ENCODE results near the gene ECM2.

DNA sequence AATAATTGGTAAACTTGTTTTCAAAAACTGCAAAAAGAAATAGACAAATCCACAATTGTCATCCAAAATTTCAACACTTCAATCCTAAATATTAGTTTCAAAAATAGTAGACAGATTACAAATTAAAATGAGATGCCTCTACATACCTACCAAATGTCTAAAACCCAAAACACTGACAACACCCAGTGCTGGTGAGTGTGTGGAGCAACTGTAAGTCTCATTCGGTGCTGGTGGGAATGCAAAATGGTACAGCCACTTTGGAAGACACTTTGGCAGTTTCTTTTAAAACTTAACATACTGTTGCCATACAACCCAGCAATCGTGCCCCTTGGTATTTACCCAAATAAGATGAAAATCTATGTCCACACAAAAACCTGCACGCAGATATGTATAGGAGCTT lies 6.7 kb downstream of the ECM2 start:
- TF ChIP-seq, protein P1, sequence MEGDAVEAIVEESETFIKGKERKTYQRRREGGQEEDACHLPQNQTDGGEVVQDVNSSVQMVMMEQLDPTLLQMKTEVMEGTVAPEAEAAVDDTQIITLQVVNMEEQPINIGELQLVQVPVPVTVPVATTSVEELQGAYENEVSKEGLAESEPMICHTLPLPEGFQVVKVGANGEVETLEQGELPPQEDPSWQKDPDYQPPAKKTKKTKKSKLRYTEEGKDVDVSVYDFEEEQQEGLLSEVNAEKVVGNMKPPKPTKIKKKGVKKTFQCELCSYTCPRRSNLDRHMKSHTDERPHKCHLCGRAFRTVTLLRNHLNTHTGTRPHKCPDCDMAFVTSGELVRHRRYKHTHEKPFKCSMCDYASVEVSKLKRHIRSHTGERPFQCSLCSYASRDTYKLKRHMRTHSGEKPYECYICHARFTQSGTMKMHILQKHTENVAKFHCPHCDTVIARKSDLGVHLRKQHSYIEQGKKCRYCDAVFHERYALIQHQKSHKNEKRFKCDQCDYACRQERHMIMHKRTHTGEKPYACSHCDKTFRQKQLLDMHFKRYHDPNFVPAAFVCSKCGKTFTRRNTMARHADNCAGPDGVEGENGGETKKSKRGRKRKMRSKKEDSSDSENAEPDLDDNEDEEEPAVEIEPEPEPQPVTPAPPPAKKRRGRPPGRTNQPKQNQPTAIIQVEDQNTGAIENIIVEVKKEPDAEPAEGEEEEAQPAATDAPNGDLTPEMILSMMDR (IDR thresholded peaks at IDR 0.05; ENCODE audit: low read length), result no peak
- TF ChIP-seq EZH2 (IDR thresholded peaks at IDR 0.05; ENCODE audit: borderline replicate concordance, low read length), result no peak
